ENCODE results near the gene COL5A2. TPM values are rescaled to one million over a fixed set of nuclear protein-coding genes. Genes with fewer than 3 reads are reported as not detected.

COL5A2 gene
- total RNA-seq, 1 donor from 2014 or later: 64.2 TPM

DNA sequence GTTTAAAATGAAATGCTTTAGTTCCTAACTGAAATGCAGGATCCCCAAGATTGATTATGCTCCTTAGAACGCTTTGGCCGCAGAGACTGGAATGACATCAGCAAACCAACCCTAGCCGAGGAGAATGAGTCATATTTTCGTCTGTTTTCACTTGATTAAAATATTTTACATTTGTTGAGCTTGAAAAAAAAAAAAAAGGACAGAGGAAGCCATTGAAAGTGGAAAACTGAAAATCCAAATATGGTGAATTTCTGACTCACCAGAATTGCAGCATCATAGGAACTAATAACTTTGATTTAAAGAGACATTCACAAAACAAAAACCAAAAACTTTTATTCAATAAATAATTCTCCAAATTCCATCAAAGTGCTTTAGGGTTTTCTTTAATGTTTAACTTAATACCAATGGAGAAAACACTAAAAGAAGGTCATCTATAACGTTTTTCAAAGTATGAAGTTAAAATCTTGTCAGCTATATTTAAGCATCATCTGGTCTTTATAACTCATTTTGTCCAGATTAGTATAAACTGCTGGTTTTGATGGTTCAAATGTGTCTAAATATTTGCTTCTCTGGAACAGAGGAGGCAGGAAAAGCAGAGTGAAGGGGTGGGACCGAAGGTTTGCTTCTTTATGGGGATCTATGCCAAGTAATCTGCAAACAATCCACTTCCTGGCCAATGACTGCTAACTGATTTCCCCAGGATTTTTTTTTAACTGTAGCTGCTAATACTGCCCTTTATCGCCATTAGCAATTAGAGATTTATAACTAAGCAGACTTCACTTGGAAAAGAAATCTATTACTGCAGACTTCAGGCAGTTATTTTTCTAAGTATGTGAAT lies 30.9 kb upstream of the COL5A2 start:
- peak overlapping the region; percentile 81 to 89 for H3K27ac ChIP-seq
- H3K4me1 ChIP-seq: peaks cover 0 to 21% of the 10 kb centered on the region in 2 donors
- intact Hi-C loops (cut with DNase I): loop anchor here (2.0 to 10.0 kb wide), 3 partner anchors 32 to 1674 kb away; partner anchors contain the start of genes COL5A2 and GLS
- no peaks in the 10 kb centered on the region for H3K9me3 ChIP-seq
- no peaks in the 10 kb centered on the region for H3K27me3 ChIP-seq
- peak overlapping the region; percentile 35 to 50 for H3K4me3 ChIP-seq
- TF ChIP-seq, protein P1, sequence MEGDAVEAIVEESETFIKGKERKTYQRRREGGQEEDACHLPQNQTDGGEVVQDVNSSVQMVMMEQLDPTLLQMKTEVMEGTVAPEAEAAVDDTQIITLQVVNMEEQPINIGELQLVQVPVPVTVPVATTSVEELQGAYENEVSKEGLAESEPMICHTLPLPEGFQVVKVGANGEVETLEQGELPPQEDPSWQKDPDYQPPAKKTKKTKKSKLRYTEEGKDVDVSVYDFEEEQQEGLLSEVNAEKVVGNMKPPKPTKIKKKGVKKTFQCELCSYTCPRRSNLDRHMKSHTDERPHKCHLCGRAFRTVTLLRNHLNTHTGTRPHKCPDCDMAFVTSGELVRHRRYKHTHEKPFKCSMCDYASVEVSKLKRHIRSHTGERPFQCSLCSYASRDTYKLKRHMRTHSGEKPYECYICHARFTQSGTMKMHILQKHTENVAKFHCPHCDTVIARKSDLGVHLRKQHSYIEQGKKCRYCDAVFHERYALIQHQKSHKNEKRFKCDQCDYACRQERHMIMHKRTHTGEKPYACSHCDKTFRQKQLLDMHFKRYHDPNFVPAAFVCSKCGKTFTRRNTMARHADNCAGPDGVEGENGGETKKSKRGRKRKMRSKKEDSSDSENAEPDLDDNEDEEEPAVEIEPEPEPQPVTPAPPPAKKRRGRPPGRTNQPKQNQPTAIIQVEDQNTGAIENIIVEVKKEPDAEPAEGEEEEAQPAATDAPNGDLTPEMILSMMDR (IDR thresholded peaks at IDR 0.05): no peak
- DNase-seq (ENCODE audit: low spot score in 2 of 2): peak in 1 of 2 donors; percentile 86
- no peaks in the 10 kb centered on the region for H3K36me3 ChIP-seq

DNA sequence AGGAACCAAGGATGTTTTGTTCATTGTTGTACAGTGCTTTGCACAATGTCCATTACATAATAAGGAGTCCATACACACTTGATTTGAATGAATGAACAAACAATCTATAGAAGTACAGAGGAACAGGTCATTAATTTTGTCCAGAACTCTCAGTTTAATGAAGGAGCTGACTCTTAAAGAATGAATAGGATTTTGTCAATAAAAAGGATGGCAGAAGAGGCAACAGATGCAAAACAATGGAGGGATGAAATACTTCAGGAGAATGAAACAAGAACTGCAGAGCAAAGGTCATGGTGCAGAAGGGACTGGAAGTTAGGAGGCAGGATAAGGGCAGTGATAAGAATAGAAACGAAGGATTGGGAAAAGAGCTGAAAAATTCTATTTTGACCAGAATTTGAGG lies 28.7 kb upstream of the COL5A2 start:
- H3K9me3 ChIP-seq: no peaks in the 10 kb centered on the region
- no peaks in the 10 kb centered on the region for H3K36me3 ChIP-seq
- no peak overlapping the region for H3K4me3 ChIP-seq
- peaks cover 0 to 21% of the 10 kb centered on the region in 2 donors for H3K4me1 ChIP-seq
- intact Hi-C loops (cut with DNase I): loop anchor here (5.0 kb wide), 1 partner anchor 79 kb away; no protein-coding TSS in a partner anchor
- no peak for DNase-seq (ENCODE audit: low spot score in 2 of 2)
- H3K27ac ChIP-seq: peak overlapping the region; percentile 81 to 89
- TF ChIP-seq, protein P1 (IDR thresholded peaks at IDR 0.05): no peak
- no peaks in the 10 kb centered on the region for H3K27me3 ChIP-seq

DNA sequence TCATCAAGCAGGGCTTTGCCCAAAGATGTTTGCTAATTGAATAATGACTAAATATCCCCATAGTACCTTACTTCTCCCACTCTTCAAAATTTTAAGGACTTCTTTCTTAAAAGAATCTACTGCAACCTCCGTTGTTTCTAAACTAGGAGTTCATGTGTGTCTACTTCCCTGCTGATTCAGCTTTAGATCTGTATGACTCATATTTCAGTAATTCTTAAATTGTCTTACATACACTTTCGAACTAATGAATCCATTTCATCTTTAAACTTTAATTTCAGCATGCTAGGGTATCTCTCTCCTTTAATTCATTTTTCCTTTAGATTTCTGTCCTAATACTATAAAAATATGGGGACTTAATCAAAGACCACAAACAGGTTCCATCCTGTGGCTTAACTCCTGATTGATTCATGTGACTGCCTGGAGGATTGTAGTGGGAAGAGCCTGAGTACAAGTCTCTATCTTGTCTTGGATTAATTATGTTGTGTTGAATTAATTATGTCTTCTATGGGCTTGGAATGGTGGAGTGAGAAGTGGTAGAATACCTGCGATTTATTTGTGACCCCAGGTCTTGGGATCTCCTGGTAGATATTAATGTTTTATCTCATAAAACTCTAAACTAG lies 24.9 kb upstream of the COL5A2 start:
- no peak for DNase-seq (ENCODE audit: low spot score in 2 of 2)
- no peaks in the 10 kb centered on the region for H3K27me3 ChIP-seq
- TF ChIP-seq, protein P1 (IDR thresholded peaks at IDR 0.05): no peak
- peak overlapping the region; percentile 6 to 26 for H3K27ac ChIP-seq
- intact Hi-C loops (cut with DNase I): no loop called here
- H3K9me3 ChIP-seq: no peaks in the 10 kb centered on the region
- H3K4me3 ChIP-seq: peak overlapping the region in 1 of 2 donors; percentile 31
- H3K36me3 ChIP-seq: no peaks in the 10 kb centered on the region
- H3K4me1 ChIP-seq: peaks cover 0 to 9% of the 10 kb centered on the region in 2 donors

DNA sequence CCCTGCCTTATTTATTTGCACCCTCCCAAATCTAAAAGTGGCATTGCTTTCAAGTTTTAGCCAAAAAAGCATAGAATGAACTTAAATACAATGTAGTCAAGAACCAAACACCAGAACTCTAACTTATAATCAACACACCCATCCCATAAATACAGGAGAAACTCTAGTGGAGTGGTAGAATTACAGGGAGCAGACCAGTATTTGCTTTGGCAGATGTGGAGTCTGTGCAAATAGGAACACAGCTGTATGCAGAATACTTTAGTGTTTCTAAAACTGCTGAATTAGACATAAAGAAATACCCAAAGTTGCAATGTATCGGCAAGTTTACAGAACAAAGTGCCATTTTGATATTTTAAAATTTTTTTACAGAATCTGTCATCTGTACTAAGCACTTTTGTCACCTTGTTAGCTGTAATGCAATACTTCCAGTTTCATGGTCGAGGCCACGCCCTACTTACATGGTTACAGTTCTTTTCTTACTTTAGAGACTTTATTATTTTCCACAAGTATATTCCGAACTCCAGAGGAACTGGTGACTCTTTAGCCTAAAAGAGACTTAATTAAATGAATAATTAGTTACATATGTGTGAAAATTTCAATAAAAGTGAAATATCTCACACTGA lies 23.7 kb upstream of the COL5A2 start:
- Histone ChIP-seq H3K4me1 (peaks cover 0 to 2% of the 10 kb centered on the region in 2 donors), H3K9me3 (no peaks in the 10 kb centered on the region), H3K36me3 (no peaks in the 10 kb centered on the region), H3K4me3 (no peak overlapping the region), H3K27ac (no peak overlapping the region), H3K27me3 (no peaks in the 10 kb centered on the region)
- no peak for DNase-seq (ENCODE audit: low spot score in 2 of 2)
- TF ChIP-seq, protein P1 (IDR thresholded peaks at IDR 0.05): no peak
- intact Hi-C loops (cut with DNase I): no loop called here

DNA sequence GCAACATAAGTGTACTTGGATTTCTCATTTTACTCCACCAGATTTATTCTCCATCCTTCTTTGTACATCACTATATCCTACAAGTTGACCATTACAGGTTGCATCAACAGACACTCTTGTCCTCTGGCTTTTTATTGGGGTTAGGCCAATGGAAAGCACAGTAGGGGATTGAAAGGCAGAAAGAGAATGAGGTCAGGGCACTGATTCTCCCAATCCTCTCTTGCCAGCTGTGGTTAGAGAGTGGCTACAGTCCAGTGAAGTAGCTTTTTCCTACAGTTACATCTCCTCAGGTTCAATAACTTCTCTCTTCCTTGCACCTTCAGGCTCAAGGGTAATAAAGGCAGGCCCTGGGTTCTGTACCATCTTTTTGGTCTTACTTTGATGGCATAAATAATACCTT lies 20.2 kb upstream of the COL5A2 start:
- no peak for DNase-seq (ENCODE audit: low spot score in 2 of 2)
- no peaks in the 10 kb centered on the region for H3K36me3 ChIP-seq
- no peaks in the 10 kb centered on the region for H3K9me3 ChIP-seq
- no peak overlapping the region for H3K27ac ChIP-seq
- peaks cover 0 to 2% of the 10 kb centered on the region in 2 donors for H3K4me1 ChIP-seq
- intact Hi-C loops (cut with DNase I): no loop called here
- H3K4me3 ChIP-seq: no peak overlapping the region
- TF ChIP-seq, protein P1 (IDR thresholded peaks at IDR 0.05): no peak
- H3K27me3 ChIP-seq: no peaks in the 10 kb centered on the region

Measured in ascending aorta (tissue), 2 donors.